Measurements from ENCODE around the gene MAD2L1.
"Not testable (repeated sequence)": the region's sequence is repeated elsewhere in the genome, so short reads cannot be mapped to it uniquely, and the experiment has no call there.

The MAD2L1 gene

DNA sequence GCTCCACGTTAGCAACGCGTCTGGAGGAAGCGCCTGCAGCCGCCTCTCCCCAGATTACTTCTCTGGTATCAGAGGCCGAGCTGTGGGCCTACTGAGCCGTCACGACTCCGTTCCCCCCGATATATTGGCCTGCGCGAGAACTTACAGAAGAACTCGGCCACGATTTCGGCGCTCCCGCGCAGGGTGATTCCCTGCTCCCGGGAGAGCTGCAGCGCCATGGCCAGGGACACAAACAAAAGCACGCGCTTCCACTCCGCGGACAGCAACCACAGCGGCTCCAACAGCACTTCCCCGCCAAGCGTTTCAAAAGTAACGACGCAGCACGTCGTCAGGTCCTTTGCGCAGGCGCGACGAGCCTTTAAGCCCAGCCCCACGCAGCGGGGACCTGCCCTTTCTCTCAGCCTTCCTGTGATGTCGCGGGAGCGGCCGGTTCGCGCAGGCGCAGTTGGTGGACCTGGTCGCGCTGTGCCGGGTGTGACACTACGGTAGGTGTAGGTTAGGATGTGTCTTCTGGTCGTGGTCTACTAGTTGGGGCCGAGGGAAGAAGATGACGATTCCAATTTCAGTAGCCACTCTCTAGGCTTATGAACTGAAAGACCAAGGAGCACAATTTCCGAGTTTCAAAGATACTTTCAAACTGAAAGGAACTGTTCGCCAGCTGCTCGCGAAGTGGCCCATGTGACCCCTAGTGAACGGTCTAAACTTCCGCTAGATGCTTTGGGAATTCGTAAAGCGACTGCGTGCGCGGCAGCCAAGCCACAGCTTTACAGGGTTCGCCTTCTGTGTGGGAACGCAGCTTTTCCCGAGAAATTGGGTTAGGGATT is at the start of gene MAD2L1:
Gene MAD2L1 (minus strand): TSS at position 332 of the 824 bp plus-strand sequence. CDS start 114 bp downstream, at position 218.
- DNase-seq (peak; percentile 98), ATAC-seq (peak; percentile 96)

DNA sequence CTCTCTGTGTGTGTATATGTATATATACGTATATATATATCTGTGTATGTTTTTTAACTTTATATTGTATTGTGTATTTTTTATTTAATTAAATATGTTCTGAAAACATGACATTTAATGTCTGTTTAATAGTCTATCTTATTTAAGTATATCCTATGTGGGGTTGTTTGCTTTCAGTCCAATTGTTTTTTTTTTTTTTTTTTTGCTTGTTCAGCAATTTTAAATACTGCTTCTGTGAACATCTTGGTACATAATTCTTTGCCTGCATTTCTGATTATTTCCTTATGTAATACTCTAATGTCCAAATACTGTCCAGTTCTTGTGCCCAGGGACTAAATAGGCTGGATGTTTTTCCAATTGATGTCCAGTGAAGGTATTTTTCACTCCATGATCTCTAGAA is 45.1 kb upstream of the MAD2L1 start:
- DNase-seq (no peak), ATAC-seq (no peak)

DNA sequence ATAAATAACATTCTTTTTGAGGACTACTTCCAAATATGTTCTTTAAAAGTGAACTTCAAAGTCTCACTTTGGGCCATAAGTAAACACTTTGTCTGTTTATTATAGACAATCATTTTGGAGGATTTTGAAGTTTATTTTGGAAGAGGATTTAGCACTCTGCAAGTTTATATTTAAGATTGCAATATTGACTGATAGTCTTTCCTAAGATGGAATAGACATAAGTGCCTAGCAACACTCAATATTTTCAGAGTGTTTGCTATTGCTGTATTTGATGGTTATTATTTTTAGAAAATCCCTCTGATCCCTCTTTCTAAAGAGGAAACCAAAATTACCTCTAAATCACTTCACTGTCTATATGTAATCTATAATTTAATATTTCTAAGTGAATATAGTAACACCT is 42.8 kb upstream of the MAD2L1 start:
- no peak for DNase-seq

DNA sequence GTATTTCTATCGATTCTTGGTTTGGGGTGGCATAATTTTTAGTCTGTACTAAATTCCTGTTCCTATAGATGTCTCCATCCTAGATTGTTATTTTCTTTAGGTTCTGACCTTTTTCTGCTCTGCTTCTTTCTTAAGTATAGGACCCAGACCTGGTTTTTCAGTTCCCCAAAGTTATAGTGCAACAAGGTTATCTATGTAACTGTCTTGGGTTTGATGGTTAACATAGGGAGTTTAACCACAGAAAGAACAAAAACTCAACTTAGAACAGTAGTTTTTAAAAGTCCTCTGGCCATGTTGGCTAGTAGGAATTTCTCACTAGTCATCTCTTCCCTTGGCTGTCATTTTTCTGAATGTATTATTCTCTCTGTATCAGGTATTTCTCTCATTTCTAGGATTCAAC is 38.8 kb upstream of the MAD2L1 start:
- ATAC-seq (no peak), DNase-seq (no peak)

More for the DNA sequence above, 42.8 kb upstream of the MAD2L1 start:
- no peak for ATAC-seq

DNA sequence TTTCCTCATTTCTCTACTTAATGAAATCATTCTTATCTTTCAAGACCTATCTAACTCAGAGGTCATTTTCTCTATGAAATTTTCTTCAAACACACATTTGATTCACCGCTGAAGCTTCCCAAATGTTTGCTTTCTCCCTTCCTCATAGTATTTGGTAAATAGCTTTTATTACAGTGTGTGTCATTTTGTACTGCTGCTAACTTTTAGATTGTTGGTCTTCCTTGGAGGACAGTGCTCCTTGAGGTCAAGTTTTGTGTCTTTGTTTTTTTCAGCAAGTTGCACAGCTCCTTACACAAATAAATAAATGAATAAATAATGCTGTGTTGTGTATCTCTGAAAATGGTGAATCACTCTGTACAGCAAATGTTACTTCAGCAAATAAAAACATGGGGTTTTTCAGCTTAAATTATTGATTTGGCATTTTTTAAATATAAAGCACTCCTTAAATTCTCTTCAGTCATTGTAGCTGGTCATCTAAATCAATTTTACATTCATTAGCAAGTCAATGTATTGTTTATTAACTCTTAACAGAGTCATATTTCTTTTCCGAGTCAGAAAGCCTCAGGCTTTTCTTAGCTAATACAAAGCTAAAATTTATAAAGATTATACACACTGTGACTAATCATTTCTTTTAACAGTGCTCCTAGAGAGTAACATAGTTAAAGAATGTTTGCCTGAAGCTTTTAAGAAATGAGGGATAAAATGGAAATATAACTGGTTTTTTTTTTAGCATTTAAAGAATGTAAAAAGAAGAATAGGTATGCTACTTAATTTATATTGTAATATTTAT is 30.1 kb upstream of the MAD2L1 start:
- no peak for ATAC-seq

DNA sequence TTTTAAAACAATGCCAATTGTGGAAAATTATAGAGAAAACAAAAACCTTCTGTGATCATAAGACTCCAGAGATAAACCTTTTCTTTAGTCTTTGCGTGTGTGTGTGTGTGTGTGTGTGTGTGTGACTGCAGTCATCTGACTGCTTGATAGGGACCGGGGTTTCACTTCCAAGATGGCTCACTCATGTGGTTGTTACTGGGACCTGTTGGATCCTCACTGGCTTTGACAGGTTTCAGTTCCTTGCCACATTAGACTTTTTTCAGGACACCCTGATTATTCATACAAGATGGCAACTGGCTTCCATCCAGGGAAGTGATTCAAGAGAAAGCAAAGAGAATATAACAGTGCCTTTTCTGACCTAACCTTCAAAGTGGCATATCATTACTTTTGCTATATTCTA is 21.9 kb upstream of the MAD2L1 start:
- ATAC-seq: no peak

More for the DNA sequence above, 30.1 kb upstream of the MAD2L1 start:
- no peak for DNase-seq

DNA sequence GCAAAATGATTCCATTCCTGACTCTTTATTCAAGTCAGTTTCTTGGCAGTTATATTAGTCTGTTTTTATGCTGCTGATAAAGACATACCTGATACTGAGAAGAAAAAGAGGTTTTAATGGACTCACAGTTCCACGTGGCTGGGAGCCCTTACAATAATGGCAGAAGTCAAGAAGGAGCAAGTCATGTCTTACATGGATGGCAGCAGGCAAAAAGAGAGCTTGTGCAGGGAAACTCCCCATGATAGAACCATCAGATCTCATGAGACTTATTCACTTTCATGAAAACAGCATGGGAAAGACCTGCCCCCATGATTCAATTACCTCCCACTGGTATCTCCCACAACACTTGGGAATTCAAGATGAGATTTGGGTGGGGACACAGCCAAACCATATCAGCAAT is 21.4 kb upstream of the MAD2L1 start:
- not testable (repeated sequence) for ATAC-seq

More for the DNA sequence above, 21.9 kb upstream of the MAD2L1 start:
- no peak for DNase-seq

DNA sequence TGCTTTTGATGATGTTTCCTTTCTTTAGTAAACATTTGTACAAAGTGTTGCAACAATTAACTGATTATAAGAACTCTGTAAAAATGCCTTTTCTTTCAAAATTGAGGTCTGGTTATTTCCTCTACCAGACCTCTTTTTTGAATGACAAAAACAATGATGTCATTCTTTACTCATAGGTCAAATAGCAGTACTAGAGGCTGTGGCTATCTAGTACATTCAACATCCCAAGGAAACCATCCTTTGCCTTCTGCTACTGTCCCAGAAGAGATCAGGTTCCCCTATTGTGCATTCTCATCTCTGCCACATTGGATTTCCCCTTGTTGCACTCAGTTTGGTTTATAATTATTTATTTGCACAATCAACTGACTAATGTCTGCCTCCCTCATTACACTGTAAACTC is 19.1 kb upstream of the MAD2L1 start:
- ATAC-seq (peak; percentile 55), DNase-seq (no peak)

More for the DNA sequence above, 21.4 kb upstream of the MAD2L1 start:
- not testable (repeated sequence) for DNase-seq

DNA sequence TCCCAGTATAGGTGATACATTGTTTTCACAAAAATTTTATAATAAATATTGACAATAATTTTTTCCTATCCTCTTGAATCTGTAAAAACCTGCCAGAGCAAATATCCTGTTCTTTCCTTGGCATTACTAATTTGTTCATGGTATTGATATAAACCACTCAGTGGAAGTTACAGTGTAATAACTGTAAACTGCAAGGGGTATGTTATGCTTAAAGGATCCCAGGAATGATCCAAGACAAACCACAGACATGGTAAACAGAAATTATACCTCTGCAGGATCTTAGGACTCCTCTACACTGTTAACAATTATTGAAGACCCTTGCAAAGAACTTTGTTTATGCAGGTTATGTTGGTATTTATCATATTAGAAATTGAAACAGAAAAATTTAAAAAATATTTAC is 17.7 kb upstream of the MAD2L1 start:
- DNase-seq (no peak), ATAC-seq (no peak)

DNA sequence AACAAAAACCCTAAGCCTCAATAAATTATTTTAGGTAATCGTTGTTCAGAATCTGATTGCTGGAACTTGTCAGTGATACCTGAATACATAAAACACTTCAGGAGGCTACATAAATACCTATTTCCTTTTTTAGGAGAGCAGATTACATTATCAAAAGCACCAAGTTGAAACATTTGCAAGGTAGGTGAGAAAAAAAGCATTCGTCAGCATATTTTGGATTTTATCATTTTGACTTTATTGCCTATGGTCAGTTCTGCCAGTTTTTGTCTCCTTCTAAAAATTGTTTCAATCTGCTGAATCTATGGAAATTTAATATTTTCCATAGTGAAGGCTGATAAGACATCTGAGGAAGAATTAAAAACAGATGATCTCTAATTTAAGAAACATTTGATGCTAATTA is 16.5 kb upstream of the MAD2L1 start:
- no peak for DNase-seq

DNA sequence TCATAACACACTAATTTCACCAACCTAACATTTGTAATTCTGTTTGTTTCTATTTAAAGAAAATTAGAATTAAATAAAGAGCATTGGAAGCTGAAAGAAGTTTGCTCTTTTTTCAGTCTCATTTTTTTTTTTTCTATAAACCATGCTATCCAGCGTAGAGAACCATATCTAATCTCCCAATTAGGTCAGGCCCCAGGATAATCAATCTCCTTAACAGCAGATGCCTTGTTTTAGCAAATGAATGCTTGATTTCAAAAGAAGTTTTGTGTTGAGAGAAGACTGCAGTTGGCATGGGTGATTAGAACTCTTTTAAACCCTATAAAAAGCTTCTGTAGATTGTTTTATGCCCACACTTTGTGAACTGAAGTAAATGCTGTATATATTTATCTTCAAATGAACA is 15.6 kb upstream of the MAD2L1 start:
- ATAC-seq: no peak
- no peak for DNase-seq

More for the DNA sequence above, 16.5 kb upstream of the MAD2L1 start:
- ATAC-seq: no peak

DNA sequence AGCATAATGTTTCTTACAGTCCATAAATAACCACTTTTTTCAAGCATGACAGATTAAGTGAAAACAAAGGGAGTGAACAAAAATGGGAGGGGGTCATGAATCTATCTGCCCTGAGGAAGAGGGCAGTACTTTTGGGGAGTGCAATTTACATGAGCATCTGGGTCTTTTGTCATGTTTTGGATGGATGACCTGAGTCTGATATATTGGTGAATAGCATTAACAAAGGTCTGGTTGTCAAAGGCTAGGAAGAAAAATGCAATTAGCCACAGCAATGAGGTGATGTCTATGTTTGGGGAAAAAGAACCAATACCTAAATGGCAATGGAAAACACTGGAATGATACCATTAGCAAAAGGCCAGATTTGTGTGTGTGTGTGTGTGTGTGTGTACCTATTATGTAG is 15.1 kb upstream of the MAD2L1 start:
- DNase-seq (no peak), ATAC-seq (no peak)

DNA sequence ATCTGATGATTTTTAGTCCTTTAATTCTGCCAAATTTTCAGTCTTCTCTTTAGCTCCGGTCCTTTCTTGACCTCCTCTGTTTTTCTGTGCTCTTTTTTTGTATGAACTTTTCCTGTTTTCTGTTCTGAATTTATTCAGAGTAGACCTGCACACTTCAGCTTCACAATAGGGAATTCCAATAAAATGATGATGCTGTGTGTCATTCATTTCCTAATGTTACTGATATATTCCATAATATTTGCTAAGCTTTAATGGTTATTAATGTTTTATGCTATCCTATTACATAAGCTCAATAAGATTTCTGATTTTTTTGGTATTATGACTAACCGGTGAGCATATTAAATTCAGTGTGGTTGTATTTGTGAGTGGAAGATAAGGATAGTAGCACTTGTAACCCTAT is 13.9 kb upstream of the MAD2L1 start:
- DNase-seq: no peak

DNA sequence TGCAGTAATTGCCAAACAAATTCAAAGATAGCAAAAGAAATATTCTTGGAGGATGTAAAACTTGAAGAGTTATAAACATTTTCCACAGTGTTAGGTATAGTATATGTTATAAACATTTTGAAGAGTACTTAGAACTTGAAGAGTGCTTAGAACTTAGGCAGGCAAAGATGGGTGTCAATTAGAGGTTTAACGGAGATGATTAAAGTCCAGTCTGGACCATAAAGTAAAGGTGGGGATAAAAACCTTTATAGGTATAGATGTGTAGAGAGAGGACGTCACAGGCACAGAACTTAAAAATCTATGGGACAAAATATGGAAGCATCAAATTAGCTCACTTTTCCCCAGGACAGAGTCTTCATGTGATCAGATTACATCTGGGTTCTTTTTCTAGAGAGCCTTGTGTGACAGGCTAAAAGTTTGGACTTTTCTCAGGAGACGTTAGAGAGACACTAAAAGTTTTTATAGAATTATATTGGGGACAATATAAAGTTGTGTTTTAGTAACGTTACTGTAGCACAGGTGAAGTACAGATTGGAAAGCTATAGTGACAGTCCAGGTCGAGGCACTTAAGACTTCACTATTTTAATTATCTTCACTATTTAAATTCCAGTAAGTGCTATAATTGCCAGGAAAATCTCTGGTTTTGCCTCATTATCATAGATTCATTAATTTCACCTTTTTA is 13.3 kb upstream of the MAD2L1 start:
- DNase-seq (no peak), ATAC-seq (no peak)

More for the DNA sequence above, 13.9 kb upstream of the MAD2L1 start:
- ATAC-seq: no peak

DNA sequence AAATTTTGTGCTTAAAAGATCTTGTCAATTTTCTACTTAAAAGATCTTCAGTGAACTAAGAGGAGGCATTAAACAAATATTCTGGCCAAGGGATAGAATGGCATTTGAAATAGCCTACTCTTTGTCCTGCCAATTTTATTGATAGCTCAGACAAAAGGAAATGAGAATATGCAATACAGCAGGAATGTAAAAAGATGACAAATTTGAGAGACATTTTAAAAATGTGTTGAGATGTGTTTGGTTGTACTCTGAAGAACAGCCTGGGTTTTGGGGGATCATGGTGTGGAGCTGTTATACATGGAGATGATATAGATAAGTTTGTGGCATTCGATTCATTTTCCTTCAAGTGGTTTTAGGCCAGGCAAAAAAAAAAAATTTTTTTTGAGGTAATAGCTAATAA is 11.6 kb upstream of the MAD2L1 start:
- no peak for ATAC-seq
- no peak for DNase-seq

DNA sequence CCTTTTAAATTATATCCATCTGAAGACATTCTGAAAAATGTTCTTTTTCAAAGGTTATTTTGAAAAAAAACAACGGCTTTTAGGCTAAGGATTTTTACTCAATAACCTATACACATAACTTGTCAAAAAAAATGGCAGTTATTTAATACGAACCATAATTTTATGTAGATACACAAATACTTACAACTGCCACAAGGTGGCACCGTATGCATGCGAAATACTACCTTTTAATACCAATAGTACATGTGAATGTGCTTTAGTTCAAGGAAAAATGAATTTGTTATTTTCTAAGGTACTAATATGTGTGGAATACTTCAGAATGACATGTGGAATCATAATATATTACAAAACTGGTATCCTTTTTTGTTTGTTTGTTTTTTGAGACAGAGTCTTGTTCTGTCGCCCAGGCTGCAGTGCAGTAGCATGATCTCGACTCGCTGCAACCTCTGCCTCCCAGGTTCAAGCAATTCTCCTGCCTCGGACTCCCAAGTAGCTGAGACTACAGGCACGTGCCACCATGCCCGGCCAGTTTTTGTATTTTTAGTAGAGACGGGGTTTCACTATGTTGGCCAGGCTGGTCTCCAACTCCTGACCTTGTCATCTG is 4.6 kb upstream of the MAD2L1 start:
- no peak for ATAC-seq
- peak; percentile 26 for DNase-seq

DNA sequence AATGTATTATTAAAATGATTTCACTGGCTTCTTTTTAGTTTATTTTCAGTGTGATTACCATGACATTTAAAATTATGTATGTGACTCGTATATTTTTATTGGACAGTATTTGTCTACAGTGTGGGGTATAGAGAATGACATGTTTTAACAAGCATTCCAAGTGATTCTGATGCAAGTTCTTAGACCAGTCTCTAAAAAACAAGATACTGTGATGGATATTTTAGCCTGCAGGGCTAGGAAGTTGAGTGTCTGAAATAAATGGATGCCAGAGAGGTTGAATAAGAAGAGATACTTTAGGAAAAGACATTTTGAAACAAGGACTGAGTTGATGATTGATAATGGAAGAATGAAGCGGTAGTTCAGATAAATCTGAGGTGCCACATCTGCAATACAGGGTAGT is 3.5 kb upstream of the MAD2L1 start:
- no peak for ATAC-seq
- DNase-seq: no peak

DNA sequence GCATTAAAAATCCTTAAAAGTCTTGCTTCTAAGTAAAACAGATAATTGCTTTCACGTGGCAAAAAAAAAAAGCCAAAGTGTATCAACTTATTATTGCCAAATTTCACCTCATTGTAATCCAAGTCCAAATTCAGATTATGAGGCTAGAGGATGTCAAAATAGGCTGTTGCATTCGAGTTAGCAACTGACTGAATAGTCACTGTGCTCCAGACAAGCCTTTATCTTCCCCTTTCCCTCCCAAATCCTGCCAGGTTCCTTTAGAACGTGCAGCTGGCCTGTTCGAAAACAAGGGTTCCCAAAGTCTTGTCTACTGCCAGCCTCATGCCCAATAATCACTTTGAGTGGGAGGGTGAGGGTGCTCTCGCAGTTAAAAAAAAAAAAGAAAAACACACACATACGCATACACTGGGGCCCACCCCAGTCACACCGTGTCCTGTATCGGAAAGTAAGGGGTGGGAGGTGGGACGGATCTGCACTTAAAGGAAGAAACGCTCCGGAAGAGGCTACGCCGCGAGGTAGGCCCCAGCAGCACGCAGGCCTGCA is 603 bp downstream of the MAD2L1 start:
- ATAC-seq: peak; percentile 60
- peak; percentile 63 for DNase-seq

DNA sequence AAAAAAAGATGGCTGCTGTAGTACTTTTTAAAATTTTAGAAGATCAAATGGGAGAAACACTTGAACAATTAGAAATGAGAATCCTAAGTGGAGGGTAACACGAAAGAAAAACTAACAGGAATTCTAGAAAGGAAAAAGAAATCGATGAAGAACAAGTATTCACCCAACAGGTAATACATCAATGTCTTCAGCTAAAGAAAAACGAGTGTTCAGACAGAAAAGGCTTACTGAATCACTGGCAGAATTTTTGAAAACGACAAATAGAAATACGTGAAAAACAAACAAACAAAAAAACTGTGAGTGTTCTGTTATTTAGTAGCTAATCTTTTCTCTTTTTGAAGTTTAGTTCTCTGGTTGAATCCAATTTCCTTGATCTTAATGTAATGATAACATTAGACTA is 1.8 kb downstream of the MAD2L1 start:
- DNase-seq (no peak), ATAC-seq (no peak)

DNA sequence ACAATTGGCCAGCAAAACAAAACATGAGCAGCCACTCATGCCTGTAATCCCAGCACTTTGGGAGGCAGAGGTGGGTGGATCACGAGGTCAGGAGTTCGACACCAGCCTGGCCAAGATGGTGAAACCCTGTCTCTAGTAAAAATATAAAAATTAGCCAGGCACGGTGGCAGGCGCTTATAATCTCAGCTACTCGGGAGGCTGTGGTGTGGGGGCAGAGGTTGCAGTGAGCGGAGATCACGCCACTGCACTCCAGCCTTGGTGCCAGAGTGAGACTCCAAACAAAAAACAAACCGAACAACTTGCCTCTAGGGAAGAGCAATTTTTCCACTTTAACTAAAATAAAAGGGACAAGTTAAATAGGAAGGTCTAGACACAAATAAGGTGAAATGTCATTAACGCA is 2.9 kb downstream of the MAD2L1 start:
- not testable (repeated sequence) for ATAC-seq

DNA sequence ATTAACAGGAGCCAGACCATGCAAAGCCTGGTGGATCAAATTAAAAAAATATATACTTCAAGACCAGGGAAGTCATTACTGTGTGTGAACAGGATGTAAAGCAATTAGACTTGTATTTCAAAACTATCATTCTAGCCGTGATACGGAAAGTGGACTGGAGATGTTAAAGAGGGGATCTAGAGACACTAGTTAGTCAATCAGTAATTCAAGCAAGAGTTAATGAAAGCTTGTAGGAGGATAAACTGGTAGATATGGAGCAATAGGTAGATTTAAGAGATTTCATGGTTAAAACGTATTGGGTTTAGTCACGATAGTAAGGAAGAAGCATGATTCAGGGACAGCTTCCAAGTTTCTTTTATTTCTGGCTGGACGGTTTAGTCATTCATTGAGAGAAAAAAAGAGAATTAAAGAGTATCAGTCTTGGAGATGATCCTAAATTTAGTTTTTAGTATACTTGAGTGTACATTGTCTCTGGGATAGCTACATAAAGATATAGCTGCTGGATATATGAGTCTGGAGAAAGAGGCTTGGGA is 3.9 kb downstream of the MAD2L1 start:
- no peak for DNase-seq
- ATAC-seq: no peak

More for the DNA sequence above, 2.9 kb downstream of the MAD2L1 start:
- not testable (repeated sequence) for DNase-seq

DNA sequence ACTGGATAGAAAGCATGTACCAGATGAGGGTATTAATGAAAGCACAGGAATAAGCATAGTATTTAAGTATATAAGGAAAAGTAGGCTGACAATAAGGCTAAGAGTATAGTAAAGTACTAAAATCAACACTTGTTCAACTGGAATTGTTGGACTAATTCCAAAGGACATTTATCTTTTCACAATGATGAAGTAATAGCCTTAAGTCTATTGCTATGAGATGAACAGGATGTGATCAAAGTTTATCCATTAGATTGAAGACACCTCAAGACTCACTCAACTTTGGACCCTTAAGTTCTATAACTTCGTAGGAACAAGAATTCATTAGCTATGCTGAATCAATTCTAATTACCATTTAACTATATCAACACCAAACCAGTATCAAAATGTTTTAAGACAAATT is 7.6 kb downstream of the MAD2L1 start:
- DNase-seq (no peak), ATAC-seq (no peak)
